HCT116 (cell line): ENCODE data around the gene USP53.

Experiments
- CEBPB ChIP-seq: IDR thresholded peaks from 2 replicates; pipeline ENCODE4 v1.6.1; 2012; ENCODE audit warnings: low read depth
- EZH2 ChIP-seq: fragments of 200-600 bp; sonication (generic); IDR thresholded peaks from 2 replicates; pipeline ENCODE4 v1.6.1; 2017; ENCODE audit warnings: antibody characterized with exemption, mixed run types
- JUND ChIP-seq: IDR thresholded peaks from 2 replicates; pipeline ENCODE4 v1.6.1; 2012
- MAX ChIP-seq: IDR thresholded peaks from 2 replicates; pipeline ENCODE4 v1.6.1; 2012
- POLR2A ChIP-seq: IDR thresholded peaks from 2 replicates; pipeline ENCODE4 v1.7.0; 2011; ENCODE audit warnings: borderline replicate concordance; ENCODE audit not compliant: insufficient read depth, insufficient read length; ENCODE audit errors: extremely low read depth
- POLR2AphosphoS5 ChIP-seq: IDR thresholded peaks from 2 replicates; pipeline ENCODE4 v1.6.1; 2011; ENCODE audit warnings: mild to moderate bottlenecking, low read depth, low read length, moderate library complexity
- SIN3A ChIP-seq: IDR thresholded peaks from 2 replicates; pipeline ENCODE4 v1.6.1; 2012; ENCODE audit warnings: low read depth
- TF ChIP-seq, protein P1 (sequence below), 3 experiments: fragments of 200-600 bp in 1 of 3; sonication (generic) in 1 of 3; IDR thresholded peaks in 2 of 3; conservative IDR thresholded peaks in 1 of 3; 2 replicates each; pipeline ENCODE4 v1.5.1; 2012 to 2017; ENCODE audit warnings: low read depth in 2 of 3, low read length in 2 of 3, antibody characterized with exemption in 1 of 3, borderline replicate concordance in 1 of 3, control low read depth in 1 of 3, mild to moderate bottlenecking in 1 of 3, mixed read lengths in 1 of 3, mixed run types in 1 of 3, moderate library complexity in 1 of 3; ENCODE audit not compliant: insufficient read depth in 1 of 3

DNA sequence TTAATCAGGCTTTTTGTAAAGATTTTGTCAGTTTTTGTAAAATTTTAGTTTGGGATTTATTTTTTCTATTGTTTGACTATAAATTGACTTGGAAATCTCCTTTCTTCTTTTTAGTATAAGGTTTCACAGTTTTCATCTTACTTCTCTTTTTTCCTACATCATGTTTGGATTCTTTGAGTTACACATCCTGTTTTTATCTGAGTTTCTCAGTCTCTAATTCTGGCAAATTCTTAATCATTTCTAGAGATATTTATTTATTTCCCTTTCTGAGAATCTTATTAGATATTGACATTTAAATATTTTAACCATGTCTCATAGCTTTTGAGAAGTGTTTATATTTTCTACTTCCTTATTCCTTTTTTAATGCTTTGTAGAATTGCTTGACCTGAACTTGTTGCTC lies 20.7 kb downstream of the USP53 start:
- TF ChIP-seq, protein P1, sequence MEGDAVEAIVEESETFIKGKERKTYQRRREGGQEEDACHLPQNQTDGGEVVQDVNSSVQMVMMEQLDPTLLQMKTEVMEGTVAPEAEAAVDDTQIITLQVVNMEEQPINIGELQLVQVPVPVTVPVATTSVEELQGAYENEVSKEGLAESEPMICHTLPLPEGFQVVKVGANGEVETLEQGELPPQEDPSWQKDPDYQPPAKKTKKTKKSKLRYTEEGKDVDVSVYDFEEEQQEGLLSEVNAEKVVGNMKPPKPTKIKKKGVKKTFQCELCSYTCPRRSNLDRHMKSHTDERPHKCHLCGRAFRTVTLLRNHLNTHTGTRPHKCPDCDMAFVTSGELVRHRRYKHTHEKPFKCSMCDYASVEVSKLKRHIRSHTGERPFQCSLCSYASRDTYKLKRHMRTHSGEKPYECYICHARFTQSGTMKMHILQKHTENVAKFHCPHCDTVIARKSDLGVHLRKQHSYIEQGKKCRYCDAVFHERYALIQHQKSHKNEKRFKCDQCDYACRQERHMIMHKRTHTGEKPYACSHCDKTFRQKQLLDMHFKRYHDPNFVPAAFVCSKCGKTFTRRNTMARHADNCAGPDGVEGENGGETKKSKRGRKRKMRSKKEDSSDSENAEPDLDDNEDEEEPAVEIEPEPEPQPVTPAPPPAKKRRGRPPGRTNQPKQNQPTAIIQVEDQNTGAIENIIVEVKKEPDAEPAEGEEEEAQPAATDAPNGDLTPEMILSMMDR (IDR thresholded peaks at IDR 0.05 in 2 of 3, conservative IDR thresholded peaks at IDR 0.05 in 1 of 3; ENCODE audit: borderline replicate concordance in 1 of 3, insufficient read depth in 1 of 3, low read depth in 2 of 3, low read length in 2 of 3): no peak
- TF ChIP-seq EZH2 (no peak), SIN3A (no peak), POLR2A (no peak), MAX (no peak), JUND (no peak), POLR2AphosphoS5 (no peak), CEBPB (no peak)
